GM19372 (cell line): ENCODE measurements around the gene SFT2D3.

Experiments
- ATAC-seq: cut with Tn5 transposase; IDR thresholded peaks from one replicate; pipeline ENCODE4 v1.9.1; 2021; ENCODE audit warnings: mild to moderate bottlenecking, low read depth, moderate library complexity; ENCODE audit not compliant: unreplicated experiment

The SFT2D3 gene

GRCh38 chr2:127681288-127681804 is 20.0 kb upstream of the SFT2D3 start:
- ATAC-seq, result no peak

GRCh38 chr2:127681976-127682857 is 19.1 kb upstream of the SFT2D3 start:
- no peak for ATAC-seq

GRCh38 chr2:127683056-127683455 is 18.2 kb upstream of the SFT2D3 start:
- ATAC-seq, result no peak

- no peak for ATAC-seq
Measured at GRCh38 chr2:127683757-127684156, 17.5 kb upstream of the SFT2D3 start.

- ATAC-seq, result no peak
Measured at GRCh38 chr2:127685410-127686080, 15.8 kb upstream of the SFT2D3 start.

- no peak for ATAC-seq
Measured at GRCh38 chr2:127688405-127688804, 12.9 kb upstream of the SFT2D3 start.

GRCh38 chr2:127690696-127691095 is 10.6 kb upstream of the SFT2D3 start:
- ATAC-seq, result no peak

GRCh38 chr2:127694986-127695385 is 6.3 kb upstream of the SFT2D3 start:
- no peak for ATAC-seq

- ATAC-seq, result no peak
Measured at GRCh38 chr2:127695491-127696472, 5.5 kb upstream of the SFT2D3 start.

GRCh38 chr2:127697482-127698180 is 3.7 kb upstream of the SFT2D3 start:
- ATAC-seq, result no peak

- no peak for ATAC-seq
Measured at GRCh38 chr2:127698553-127699355, 2.5 kb upstream of the SFT2D3 start.

- peak; percentile 48 for ATAC-seq
Measured at GRCh38 chr2:127700527-127701192, 637 bp upstream of the SFT2D3 start.

- ATAC-seq, result peak; percentile 50
Measured at GRCh38 chr2:127701651-127702394, 526 bp downstream of the SFT2D3 start.

GRCh38 chr2:127702395-127703009 is 1.2 kb downstream of the SFT2D3 start:
- ATAC-seq, result no peak

GRCh38 chr2:127703282-127703681 is 2.0 kb downstream of the SFT2D3 start:
- ATAC-seq, result no peak

- no peak for ATAC-seq
Measured at GRCh38 chr2:127704641-127705390, 3.5 kb downstream of the SFT2D3 start.
